ENCODE results near the gene ABI1.

Gene ABI1

DNA sequence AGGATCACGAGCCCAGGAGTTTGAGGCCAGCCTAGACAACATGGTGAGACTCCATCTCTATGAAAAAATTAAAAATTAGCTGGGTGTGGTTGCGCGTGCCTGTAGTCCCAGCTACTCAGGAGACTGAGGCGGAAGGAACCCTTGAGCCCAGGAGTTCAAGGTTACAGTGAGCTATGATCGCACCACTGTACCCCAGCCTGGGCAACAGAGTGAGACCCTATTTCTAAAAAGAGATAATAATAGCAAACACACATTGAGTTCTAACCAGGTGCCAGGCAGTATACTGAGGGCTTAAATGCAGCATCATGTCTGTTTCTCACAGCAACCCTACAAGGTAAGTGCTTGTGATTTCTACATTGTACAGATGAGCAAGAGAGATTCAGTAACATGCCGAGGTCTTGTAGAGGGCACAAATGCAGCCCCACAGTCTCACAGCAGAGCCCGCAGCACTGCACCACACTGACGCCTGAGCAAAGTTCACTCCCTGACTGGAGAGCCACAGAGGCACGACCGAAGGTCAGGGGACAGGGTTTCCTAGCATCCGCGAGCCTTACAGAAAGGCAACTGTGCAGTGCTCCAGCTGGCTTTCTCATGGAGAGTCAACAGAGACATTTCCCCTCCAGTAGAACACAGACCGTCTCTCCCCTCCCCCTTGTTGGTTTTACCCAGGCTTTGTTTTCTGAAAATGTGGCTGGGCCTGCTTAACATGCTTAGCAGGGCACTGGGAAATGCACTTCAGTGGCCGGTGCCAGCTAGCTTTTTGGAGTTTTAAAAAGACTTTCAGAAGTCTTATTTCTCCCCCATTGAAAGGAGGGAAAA is 126.8 kb downstream of the ABI1 start:
- intact Hi-C loops (cut with DNase I): no loop called here
- peak in 33 of 42 donors; percentile 12 to 73 (median 39) for DNase-seq

- no peak for DNase-seq
- intact Hi-C loops (cut with DNase I): no loop called here
Measured at GRCh38 chr10:26730552-26730951, 130.2 kb downstream of the ABI1 start.

- no peak for DNase-seq
- intact Hi-C loops (cut with DNase I): loop anchor here (5.0 kb wide), 2 partner anchors 133 to 153 kb away; partner anchors contain the start of gene ABI1
Measured at GRCh38 chr10:26729395-26729794, 131.4 kb downstream of the ABI1 start.

DNA sequence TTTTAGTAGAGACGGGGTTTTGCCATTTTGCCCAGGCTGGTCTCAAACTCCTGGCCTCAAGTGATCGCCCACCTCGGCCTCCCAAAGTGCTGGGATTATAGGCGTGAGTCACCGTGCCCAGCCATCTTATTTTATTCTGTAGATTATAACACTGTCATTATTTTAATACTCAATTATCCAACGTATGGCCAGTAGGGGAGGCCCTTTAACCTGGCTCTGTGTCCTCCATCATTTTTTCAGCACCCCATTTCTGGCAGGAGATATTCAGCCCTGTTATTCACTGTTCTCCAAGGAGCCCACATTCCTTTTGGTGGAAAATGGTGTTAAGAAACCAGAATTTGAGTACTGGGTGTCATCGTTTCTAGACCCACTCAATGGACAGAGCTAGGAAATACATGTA is 131.8 kb downstream of the ABI1 start:
- intact Hi-C loops (cut with DNase I): loop anchor here (5.0 kb wide), 2 partner anchors 133 to 153 kb away; partner anchors contain the start of gene ABI1
- DNase-seq: no peak

GRCh38 chr10:26727005-26727404 is 133.8 kb downstream of the ABI1 start:
- intact Hi-C loops (cut with DNase I): loop anchor here (5.0 kb wide), 2 partner anchors 135 to 155 kb away; partner anchors contain the start of gene ABI1
- no peak for DNase-seq

GRCh38 chr10:26725837-26726727 is 134.7 kb downstream of the ABI1 start:
- DNase-seq: peak; percentile 24 to 88 (median 76)

DNA sequence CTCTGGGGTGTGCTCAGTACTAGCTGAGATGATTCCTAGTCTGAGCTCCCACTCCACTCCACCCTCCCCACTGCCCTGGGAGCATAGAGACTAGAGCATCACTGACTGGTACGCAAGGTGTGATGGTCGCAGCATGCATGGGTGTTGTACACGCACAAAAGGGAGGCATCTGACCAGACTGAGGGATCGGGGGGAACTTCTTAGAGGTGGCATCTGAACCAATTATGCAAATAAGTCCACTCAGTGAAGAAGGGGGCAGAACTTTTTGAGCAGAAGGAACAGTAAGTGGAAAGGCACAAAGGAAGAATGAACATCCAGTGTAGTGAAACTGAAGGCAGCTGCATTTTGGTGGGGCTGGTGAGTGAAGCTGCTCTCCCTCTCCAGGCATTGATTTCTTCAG is 137.7 kb downstream of the ABI1 start:
- DNase-seq: no peak
- intact Hi-C loops (cut with DNase I): no loop called here

More at GRCh38 chr10:26725837-26726727, 134.7 kb downstream of the ABI1 start:
- intact Hi-C loops (cut with DNase I): loop anchor here (5.0 kb wide), 2 partner anchors 136 to 156 kb away; partner anchors contain the start of gene ABI1

DNA sequence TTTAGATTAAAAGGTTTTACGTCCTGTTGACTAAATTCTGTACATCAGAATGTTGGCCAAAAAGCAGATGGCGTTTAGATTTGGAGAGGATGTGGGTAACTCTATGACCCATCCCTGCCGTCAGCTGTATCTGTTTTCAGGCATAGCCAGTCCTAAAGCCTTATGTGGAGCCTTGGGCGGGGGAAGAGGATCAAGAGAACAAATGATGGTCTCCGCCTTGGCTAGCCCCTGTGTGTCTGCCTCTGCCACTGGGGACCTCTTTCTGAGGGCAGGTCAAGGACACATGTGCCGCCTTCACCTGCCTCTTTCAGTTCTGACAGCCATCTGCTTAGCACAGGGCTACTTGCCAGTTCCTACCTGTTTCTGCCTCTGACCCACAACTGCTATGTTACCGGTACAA is 139.2 kb downstream of the ABI1 start:
- intact Hi-C loops (cut with DNase I): no loop called here
- DNase-seq: no peak

DNA sequence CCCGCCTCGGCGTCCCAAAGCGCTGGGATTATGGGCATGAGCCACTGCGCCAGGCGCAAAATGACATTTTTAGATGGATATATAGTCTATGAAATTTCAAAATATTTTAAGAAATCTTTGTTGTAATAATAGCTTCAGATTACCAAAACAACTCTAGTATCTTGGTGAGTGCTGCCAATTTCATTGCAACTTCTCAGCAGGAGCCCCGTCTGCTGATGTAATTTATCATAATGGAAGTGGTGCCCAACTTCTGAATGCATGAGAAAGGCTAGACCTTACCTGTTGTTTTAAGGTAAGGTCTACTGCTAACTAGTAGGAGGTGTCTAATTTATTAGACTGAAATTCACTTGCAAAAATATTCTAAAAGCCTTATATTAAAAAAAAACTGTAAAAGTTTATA is 143.3 kb downstream of the ABI1 start:
- DNase-seq: peak in 1 of 42 donors; percentile 10
- intact Hi-C loops (cut with DNase I): no loop called here

GRCh38 chr10:26715137-26715487 is 145.6 kb downstream of the ABI1 start:
- peak in 1 of 42 donors; percentile 17 for DNase-seq
- intact Hi-C loops (cut with DNase I): no loop called here

GRCh38 chr10:26714415-26715136 is 146.2 kb downstream of the ABI1 start:
- intact Hi-C loops (cut with DNase I): no loop called here
- DNase-seq: no peak

DNA sequence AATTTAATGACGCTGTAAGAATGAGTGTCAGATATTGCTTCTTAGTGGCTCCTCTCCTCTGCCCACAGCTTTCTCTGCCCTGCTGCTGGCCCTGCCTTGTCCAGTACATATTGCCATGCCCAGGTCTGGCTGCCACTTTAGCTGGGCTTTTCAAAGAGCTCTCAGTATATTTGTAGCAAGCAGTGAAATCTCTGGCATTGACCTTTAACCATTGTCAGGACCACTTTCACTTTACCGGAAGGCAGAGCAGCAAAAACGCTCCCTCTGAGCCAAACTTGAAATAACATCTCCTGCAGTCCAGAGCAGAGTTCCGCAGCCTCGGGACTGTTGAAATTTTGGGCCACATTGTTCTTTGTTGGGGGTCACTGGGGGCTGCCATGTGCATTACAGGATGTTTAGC is 149.4 kb downstream of the ABI1 start:
- intact Hi-C loops (cut with DNase I): no loop called here
- no peak for DNase-seq

GRCh38 chr10:26706936-26707335 is 153.8 kb downstream of the ABI1 start:
- no peak for DNase-seq
- intact Hi-C loops (cut with DNase I): no loop called here

- intact Hi-C loops (cut with DNase I): no loop called here
- peak in 2 of 42 donors; percentile 6 to 23 for DNase-seq
Measured at GRCh38 chr10:26706206-26706605, 154.6 kb downstream of the ABI1 start.

GRCh38 chr10:26703974-26704373 is 156.8 kb downstream of the ABI1 start:
- intact Hi-C loops (cut with DNase I): no loop called here
- DNase-seq: no peak

DNA sequence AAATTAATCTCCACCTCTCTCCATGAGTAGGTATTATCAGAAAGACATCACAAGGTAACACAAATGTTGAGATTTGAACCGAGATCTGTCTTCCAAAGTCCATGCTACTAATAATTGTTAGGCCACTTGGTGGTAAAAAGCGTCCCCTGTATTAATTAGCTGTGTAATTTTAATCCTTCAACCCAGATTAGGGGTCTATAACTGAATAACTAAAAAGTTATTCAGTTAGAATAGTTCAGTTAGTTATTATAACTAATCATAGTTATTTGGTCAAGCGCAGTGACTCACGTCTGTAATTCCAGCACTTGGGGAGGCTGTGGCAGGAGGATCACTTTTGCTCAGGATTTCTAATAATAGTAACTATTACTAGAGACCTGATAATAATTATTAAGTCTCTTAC is 157.7 kb downstream of the ABI1 start:
- intact Hi-C loops (cut with DNase I): no loop called here

GRCh38 chr10:26700884-26701630 is 159.7 kb downstream of the ABI1 start:
- no peak for DNase-seq
- intact Hi-C loops (cut with DNase I): no loop called here

More for the DNA sequence above, 157.7 kb downstream of the ABI1 start:
- DNase-seq: no peak

DNA sequence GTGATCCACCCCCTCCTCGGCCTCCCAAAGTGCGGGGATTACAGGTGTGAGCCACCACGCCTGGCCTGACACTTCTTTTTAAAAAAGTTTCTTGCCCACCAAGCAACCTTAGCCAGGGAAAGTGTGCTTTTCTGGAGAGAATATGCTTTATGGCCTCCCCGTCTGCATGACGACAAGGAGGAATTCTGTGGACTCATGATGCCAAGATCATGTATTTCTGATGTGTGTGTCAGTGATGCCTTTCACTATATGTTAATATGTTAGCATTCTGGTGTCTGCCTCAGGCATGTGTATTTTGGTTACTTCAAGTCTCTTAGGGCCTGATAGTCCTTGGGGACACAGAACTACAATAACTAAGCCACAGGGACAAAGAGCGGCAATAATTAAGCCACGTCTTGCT is 161.1 kb downstream of the ABI1 start:
- intact Hi-C loops (cut with DNase I): no loop called here

DNA sequence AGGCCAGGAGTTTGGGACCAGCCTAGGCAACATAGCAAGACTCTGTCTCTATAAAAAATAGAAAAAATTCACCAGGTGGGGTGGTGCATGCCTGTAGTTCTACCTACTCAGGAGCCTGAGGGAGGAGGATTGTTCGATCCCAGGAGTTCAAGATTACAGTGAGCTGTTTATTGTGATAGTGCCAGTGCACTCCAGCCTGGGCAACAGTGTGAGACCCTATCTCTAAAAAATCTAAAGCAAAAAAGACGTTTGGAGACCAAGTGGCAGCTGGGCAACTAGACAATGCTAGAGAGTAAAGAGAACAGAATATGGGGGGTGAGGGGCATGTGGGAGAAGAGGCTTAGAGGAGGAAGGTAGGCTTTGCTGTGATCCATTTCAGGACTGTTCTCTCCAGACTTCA is 161.8 kb downstream of the ABI1 start:
- intact Hi-C loops (cut with DNase I): no loop called here
- no peak for DNase-seq

More for the DNA sequence above, 161.1 kb downstream of the ABI1 start:
- DNase-seq: no peak

All from head of caudate nucleus (tissue), 42 donors.